Ovary (tissue), 3 donors: Measurements from ENCODE around the gene ITGB7.

Experiments used
- EP300 ChIP-seq: sonication (generic); formaldehyde crosslinking; IDR thresholded peaks from one replicate; pipeline ENCODE4 v1.6.1; 2017; ENCODE audit warnings: antibody characterized with exemption
- POLR2A ChIP-seq: fragments of 450-650 bp; IDR thresholded peaks from one replicate; pipeline ENCODE4 v1.6.1; 2017; ENCODE audit warnings: antibody characterized with exemption, mild to moderate bottlenecking, moderate library complexity
- TF ChIP-seq, protein P1 (sequence below), 3 donors: fragments of 450-650 bp in 2 of 3; fragments of 200-600 bp in 1 of 3; IDR thresholded peaks; one replicate each; pipeline versions ENCODE4 v1.5.1 to v1.8.0; 2016 to 2022; ENCODE audit warnings: antibody characterized with exemption in 3 of 3, mild to moderate bottlenecking in 1 of 3
- donor health status: DM: no; HTN: no; CAD: no.

DNA sequence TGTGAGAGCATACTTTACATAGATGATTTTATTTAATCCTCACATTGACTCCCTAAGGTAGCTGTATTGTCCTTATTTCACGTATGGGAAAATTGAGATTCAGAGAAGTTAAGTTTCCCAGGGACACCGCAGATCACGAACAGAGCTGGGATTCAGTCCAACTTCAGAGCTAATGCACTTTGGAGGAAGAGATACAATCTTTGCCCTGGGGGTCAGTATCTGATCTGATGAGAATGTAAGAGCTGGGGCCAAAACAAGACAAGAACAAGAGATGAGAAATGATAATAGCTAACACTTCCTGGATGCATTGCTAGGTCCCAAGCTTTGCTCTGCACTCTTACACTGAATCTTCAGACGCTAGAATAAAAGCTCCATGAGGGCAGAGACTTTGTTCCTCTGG, 20.3 kb downstream of the ITGB7 start:
- no peak for TF ChIP-seq POLR2A
- TF ChIP-seq, protein P1, sequence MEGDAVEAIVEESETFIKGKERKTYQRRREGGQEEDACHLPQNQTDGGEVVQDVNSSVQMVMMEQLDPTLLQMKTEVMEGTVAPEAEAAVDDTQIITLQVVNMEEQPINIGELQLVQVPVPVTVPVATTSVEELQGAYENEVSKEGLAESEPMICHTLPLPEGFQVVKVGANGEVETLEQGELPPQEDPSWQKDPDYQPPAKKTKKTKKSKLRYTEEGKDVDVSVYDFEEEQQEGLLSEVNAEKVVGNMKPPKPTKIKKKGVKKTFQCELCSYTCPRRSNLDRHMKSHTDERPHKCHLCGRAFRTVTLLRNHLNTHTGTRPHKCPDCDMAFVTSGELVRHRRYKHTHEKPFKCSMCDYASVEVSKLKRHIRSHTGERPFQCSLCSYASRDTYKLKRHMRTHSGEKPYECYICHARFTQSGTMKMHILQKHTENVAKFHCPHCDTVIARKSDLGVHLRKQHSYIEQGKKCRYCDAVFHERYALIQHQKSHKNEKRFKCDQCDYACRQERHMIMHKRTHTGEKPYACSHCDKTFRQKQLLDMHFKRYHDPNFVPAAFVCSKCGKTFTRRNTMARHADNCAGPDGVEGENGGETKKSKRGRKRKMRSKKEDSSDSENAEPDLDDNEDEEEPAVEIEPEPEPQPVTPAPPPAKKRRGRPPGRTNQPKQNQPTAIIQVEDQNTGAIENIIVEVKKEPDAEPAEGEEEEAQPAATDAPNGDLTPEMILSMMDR (IDR thresholded peaks at IDR 0.05), result no peak
- TF ChIP-seq EP300, result no peak
